Measurements from ENCODE around the gene DNAH11. TPM values are rescaled to one million over a fixed set of nuclear protein-coding genes. Genes with fewer than 3 reads are reported as not detected.

The DNAH11 gene
- total RNA-seq, 1 experiment from 2014 or later: 0.39 TPM

DNA sequence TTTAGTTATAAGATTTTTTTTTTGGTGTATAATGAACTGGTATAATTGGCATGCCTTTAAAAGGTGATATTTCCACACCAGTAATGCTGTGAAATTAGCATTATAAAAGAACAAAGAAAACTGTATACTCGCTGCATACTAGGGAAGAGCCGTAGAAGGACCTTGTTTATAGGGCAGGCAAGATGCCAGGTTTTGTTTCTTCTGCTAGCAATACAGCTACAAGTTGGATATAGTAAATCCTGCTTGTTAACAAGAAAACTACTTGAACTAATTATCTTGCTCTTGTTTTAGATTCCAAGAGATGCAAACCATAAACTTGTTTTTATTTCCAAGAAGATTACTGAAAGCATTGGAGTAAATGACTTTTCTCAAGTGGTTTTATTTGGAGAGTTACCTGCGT, 1.9 kb downstream of the DNAH11 start:
- no peak overlapping the region for H2AFZ ChIP-seq (ENCODE audit: low read depth, low read length, poor library complexity, severe bottlenecking)
- H4K20me1 ChIP-seq (ENCODE audit: insufficient read depth): no peaks in the 10 kb centered on the region
- no peak overlapping the region for H3K4me2 ChIP-seq (ENCODE audit: low read length)
- no peaks in the 10 kb centered on the region for H3K9me2 ChIP-seq (ENCODE audit: insufficient read depth)
- ATAC-seq: no peak
- no peak for TF ChIP-seq TCF7L2 (IDR thresholded peaks at IDR 0.05; ENCODE audit: borderline replicate concordance, extremely low read depth, insufficient read depth, insufficient read length)
- TF ChIP-seq RAD21 (IDR thresholded peaks at IDR 0.05; ENCODE audit: low read depth): no peak
- TF ChIP-seq EZH2 (IDR thresholded peaks at IDR 0.05): no peak
- no peak for TF ChIP-seq CBX3 (IDR thresholded peaks at IDR 0.05; ENCODE audit: low read depth)
- no peak for TF ChIP-seq ZFX (IDR thresholded peaks at IDR 0.05)
- no peak for TF ChIP-seq JUND (IDR thresholded peaks at IDR 0.05)
- TF ChIP-seq, protein P1, sequence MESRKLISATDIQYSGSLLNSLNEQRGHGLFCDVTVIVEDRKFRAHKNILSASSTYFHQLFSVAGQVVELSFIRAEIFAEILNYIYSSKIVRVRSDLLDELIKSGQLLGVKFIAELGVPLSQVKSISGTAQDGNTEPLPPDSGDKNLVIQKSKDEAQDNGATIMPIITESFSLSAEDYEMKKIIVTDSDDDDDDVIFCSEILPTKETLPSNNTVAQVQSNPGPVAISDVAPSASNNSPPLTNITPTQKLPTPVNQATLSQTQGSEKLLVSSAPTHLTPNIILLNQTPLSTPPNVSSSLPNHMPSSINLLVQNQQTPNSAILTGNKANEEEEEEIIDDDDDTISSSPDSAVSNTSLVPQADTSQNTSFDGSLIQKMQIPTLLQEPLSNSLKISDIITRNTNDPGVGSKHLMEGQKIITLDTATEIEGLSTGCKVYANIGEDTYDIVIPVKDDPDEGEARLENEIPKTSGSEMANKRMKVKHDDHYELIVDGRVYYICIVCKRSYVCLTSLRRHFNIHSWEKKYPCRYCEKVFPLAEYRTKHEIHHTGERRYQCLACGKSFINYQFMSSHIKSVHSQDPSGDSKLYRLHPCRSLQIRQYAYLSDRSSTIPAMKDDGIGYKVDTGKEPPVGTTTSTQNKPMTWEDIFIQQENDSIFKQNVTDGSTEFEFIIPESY (IDR thresholded peaks at IDR 0.05; ENCODE audit: extremely low read depth, insufficient replicate concordance, low read length): no peak
- TF ChIP-seq, protein P2, sequence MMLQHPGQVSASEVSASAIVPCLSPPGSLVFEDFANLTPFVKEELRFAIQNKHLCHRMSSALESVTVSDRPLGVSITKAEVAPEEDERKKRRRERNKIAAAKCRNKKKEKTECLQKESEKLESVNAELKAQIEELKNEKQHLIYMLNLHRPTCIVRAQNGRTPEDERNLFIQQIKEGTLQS (IDR thresholded peaks at IDR 0.05): no peak
- no peak for TF ChIP-seq EZH2phosphoT487 (IDR thresholded peaks at IDR 0.05; ENCODE audit: borderline replicate concordance)
- TF ChIP-seq EGR1 (IDR thresholded peaks at IDR 0.05; ENCODE audit: low read depth): no peak
- TF ChIP-seq, protein P3, sequence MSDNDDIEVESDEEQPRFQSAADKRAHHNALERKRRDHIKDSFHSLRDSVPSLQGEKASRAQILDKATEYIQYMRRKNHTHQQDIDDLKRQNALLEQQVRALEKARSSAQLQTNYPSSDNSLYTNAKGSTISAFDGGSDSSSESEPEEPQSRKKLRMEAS (IDR thresholded peaks at IDR 0.05): no peak
- TF ChIP-seq SP1 (IDR thresholded peaks at IDR 0.05; ENCODE audit: low read depth): no peak
- TF ChIP-seq SRF (IDR thresholded peaks at IDR 0.05; ENCODE audit: low read depth): no peak
- no peak for TF ChIP-seq POLR2AphosphoS5 (IDR thresholded peaks at IDR 0.05; ENCODE audit: low read depth, low read length)
- TF ChIP-seq, protein P4, sequence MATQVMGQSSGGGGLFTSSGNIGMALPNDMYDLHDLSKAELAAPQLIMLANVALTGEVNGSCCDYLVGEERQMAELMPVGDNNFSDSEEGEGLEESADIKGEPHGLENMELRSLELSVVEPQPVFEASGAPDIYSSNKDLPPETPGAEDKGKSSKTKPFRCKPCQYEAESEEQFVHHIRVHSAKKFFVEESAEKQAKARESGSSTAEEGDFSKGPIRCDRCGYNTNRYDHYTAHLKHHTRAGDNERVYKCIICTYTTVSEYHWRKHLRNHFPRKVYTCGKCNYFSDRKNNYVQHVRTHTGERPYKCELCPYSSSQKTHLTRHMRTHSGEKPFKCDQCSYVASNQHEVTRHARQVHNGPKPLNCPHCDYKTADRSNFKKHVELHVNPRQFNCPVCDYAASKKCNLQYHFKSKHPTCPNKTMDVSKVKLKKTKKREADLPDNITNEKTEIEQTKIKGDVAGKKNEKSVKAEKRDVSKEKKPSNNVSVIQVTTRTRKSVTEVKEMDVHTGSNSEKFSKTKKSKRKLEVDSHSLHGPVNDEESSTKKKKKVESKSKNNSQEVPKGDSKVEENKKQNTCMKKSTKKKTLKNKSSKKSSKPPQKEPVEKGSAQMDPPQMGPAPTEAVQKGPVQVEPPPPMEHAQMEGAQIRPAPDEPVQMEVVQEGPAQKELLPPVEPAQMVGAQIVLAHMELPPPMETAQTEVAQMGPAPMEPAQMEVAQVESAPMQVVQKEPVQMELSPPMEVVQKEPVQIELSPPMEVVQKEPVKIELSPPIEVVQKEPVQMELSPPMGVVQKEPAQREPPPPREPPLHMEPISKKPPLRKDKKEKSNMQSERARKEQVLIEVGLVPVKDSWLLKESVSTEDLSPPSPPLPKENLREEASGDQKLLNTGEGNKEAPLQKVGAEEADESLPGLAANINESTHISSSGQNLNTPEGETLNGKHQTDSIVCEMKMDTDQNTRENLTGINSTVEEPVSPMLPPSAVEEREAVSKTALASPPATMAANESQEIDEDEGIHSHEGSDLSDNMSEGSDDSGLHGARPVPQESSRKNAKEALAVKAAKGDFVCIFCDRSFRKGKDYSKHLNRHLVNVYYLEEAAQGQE (IDR thresholded peaks at IDR 0.05; ENCODE audit: low read depth): no peak
- no peak for TF ChIP-seq POLR2A (IDR thresholded peaks at IDR 0.05; ENCODE audit: borderline replicate concordance, extremely low read depth, insufficient read depth, insufficient read length)
- no peaks in the 10 kb centered on the region for H3K4me1 ChIP-seq (ENCODE audit: control insufficient read depth in 1 of 2, insufficient read depth in 2 of 2, low read length in 2 of 2)
- ChIA-PET CTCF (no interaction called here), POLR2A (no interaction called here), RAD21 (ENCODE audit: low non-redundant PET in 1 of 2, low total read pairs in 2 of 2, uncharacterized antibody in 2 of 2, unreplicated experiment in 2 of 2) (no interaction called here)
- H3K27ac ChIP-seq (ENCODE audit: low read depth, low read length): no peak overlapping the region
- H3K9me3 ChIP-seq (ENCODE audit: control insufficient read depth in 1 of 2, insufficient read depth in 1 of 2, low read depth in 1 of 2, low read length in 2 of 2): no peaks in the 10 kb centered on the region
- intact Hi-C loops (cut with micrococcal nuclease): no loop called here
- no peaks in the 10 kb centered on the region for H3K79me2 ChIP-seq (ENCODE audit: insufficient read depth, low read length)
- DNase-seq (ENCODE audit: low read depth, low spot score): no peak
- no peak overlapping the region for H3K9ac ChIP-seq (ENCODE audit: low read length)
- no peak overlapping the region for H3K4me3 ChIP-seq (replicated peaks in 1 of 2; ENCODE audit: low read depth in 1 of 2, low read length in 2 of 2)
- H3K36me3 ChIP-seq (ENCODE audit: control insufficient read depth in 1 of 2, insufficient read depth in 2 of 2, low read length in 2 of 2): no peaks in the 10 kb centered on the region
- no peaks in the 10 kb centered on the region for H3K27me3 ChIP-seq (ENCODE audit: insufficient read depth, low read length)
- BruUV-seq (replicated peaks): no TSS peak

Measured in HCT116 (cell line).